ENCODE data around the gene NR1H3.

DNA sequence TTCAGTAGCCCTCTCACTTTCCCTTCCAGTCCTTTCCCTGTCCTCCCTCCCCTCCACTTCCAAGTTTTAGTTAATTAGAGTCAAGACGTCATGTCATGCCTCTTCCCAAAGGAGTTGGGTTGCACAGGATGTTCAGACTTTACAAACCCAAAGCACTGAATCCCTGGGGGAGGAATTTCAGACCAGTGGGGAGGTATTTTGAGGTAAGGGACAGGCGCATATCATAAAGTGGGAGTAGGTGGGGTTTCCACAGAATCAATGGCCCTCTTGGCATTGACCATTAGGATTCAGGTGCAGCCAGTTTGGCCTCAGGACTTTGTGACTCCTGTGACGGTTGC lies 8.4 kb upstream of the NR1H3 start:
- TF ChIP-seq, protein P1, sequence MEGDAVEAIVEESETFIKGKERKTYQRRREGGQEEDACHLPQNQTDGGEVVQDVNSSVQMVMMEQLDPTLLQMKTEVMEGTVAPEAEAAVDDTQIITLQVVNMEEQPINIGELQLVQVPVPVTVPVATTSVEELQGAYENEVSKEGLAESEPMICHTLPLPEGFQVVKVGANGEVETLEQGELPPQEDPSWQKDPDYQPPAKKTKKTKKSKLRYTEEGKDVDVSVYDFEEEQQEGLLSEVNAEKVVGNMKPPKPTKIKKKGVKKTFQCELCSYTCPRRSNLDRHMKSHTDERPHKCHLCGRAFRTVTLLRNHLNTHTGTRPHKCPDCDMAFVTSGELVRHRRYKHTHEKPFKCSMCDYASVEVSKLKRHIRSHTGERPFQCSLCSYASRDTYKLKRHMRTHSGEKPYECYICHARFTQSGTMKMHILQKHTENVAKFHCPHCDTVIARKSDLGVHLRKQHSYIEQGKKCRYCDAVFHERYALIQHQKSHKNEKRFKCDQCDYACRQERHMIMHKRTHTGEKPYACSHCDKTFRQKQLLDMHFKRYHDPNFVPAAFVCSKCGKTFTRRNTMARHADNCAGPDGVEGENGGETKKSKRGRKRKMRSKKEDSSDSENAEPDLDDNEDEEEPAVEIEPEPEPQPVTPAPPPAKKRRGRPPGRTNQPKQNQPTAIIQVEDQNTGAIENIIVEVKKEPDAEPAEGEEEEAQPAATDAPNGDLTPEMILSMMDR (IDR thresholded peaks at IDR 0.05), result no peak
- TF ChIP-seq POLR2AphosphoS5 (IDR thresholded peaks at IDR 0.05), result no peak

Data from upper lobe of left lung (tissue), 4 donors.